ENCODE data around the gene UNKL.
A peak's percentile ranks its signal among the peaks of the same experiment; 100 is the strongest.

UNKL gene

GRCh38 chr16:1343428-1344242 is 70.9 kb downstream of the UNKL start:
- no peak overlapping the region; the same call in 1 of the 2 replicates for H3K4me3 ChIP-seq (replicated peaks; ENCODE audit: low read depth, low read length)
- TF ChIP-seq, protein P1, sequence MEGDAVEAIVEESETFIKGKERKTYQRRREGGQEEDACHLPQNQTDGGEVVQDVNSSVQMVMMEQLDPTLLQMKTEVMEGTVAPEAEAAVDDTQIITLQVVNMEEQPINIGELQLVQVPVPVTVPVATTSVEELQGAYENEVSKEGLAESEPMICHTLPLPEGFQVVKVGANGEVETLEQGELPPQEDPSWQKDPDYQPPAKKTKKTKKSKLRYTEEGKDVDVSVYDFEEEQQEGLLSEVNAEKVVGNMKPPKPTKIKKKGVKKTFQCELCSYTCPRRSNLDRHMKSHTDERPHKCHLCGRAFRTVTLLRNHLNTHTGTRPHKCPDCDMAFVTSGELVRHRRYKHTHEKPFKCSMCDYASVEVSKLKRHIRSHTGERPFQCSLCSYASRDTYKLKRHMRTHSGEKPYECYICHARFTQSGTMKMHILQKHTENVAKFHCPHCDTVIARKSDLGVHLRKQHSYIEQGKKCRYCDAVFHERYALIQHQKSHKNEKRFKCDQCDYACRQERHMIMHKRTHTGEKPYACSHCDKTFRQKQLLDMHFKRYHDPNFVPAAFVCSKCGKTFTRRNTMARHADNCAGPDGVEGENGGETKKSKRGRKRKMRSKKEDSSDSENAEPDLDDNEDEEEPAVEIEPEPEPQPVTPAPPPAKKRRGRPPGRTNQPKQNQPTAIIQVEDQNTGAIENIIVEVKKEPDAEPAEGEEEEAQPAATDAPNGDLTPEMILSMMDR (IDR thresholded peaks at IDR 0.05; ENCODE audit: insufficient read depth, low read length, poor library complexity, severe bottlenecking): no peak

GRCh38 chr16:1342526-1343427 is 71.7 kb downstream of the UNKL start:
- TF ChIP-seq, protein P1 (IDR thresholded peaks at IDR 0.05; ENCODE audit: insufficient read depth, low read length, poor library complexity, severe bottlenecking): no peak
- Histone ChIP-seq H3K27me3 (replicated peaks; ENCODE audit: control insufficient read depth, insufficient read depth, low read length) (no peaks in the 10 kb centered on the region; the same call in 1 of the 2 replicates), H3K36me3 (ENCODE audit: control insufficient read depth, insufficient read depth, low read length) (no peaks in the 10 kb centered on the region; the same call in 1 of the 2 replicates), H3K4me3 (replicated peaks; ENCODE audit: low read depth, low read length) (peak overlapping the region; percentile 41)
- peak; percentile 97 for DNase-seq (ENCODE audit: extremely low read depth, insufficient read length)

More at GRCh38 chr16:1343428-1344242, 70.9 kb downstream of the UNKL start:
- peaks cover 3% of the 10 kb centered on the region; the same call in 1 of the 2 replicates for H3K36me3 ChIP-seq (ENCODE audit: control insufficient read depth, insufficient read depth, low read length)
- H3K27me3 ChIP-seq (replicated peaks; ENCODE audit: control insufficient read depth, insufficient read depth, low read length): no peaks in the 10 kb centered on the region; the same call in 1 of the 2 replicates
- DNase-seq (ENCODE audit: extremely low read depth, insufficient read length): no peak

- TF ChIP-seq, protein P1 (IDR thresholded peaks at IDR 0.05; ENCODE audit: insufficient read depth, low read length, poor library complexity, severe bottlenecking): no peak
- no peak for DNase-seq (ENCODE audit: extremely low read depth, insufficient read length)
- Histone ChIP-seq H3K27me3 (replicated peaks; ENCODE audit: control insufficient read depth, insufficient read depth, low read length) (no peaks in the 10 kb centered on the region; the same call in 1 of the 2 replicates), H3K4me3 (replicated peaks; ENCODE audit: low read depth, low read length) (no peak overlapping the region), H3K36me3 (ENCODE audit: control insufficient read depth, insufficient read depth, low read length) (no peaks in the 10 kb centered on the region)
Observed at GRCh38 chr16:1341495-1342420, 72.7 kb downstream of the UNKL start.

DNA sequence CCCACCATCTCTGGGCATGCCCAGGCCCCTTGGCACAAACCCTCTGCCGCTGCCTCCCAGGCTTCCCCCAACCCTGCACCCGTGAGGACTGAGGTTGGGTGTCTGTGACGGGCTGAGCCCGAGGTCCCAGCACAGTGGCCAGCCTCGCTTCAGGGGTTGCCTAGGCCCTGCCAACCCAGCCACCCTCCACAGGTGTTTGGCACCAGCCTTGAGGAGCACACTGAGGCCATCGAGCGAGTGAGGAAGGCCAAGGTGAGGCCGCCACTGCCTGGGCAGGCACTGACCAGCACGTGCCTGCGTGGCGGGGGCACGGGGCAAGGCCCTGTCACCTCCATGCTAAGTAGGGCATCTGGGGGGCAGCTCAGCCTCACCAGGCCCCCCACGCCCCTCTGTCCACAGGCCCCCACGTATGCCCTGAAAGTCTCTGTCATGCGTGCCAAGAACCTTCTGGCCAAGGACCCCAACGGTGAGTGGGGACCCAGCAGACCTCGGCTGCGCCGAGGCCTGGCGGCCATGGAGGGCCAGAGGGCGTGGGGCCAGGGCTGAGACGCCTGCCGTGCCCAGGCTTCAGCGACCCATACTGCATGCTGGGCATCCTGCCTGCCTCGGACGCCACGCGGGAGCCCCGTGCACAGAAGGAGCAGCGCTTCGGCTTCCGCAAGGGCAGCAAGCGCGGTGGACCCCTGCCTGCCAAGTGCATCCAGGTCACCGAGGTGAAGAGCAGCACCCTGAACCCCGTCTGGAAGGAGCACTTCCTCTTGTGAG is 73.6 kb downstream of the UNKL start:
- Histone ChIP-seq H3K27me3 (replicated peaks; ENCODE audit: control insufficient read depth, insufficient read depth, low read length) (peaks cover 3% of the 10 kb centered on the region; the same call in 1 of the 2 replicates), H3K4me3 (replicated peaks; ENCODE audit: low read depth, low read length) (no peak overlapping the region), H3K36me3 (ENCODE audit: control insufficient read depth, insufficient read depth, low read length) (no peaks in the 10 kb centered on the region)
- TF ChIP-seq, protein P1 (IDR thresholded peaks at IDR 0.05; ENCODE audit: insufficient read depth, low read length, poor library complexity, severe bottlenecking): no peak
- no peak for DNase-seq (ENCODE audit: extremely low read depth, insufficient read length)

Measured in GM06990 (cell line).